Pancreas (tissue), 10 donors: ENCODE measurements around the gene MGARP. TPM values are rescaled to one million over a fixed set of nuclear protein-coding genes. Genes with fewer than 3 reads are reported as not detected.

Experiments used
- ATAC-seq, 4 donors: fragments of 200-7000 bp; cut with Tn5 transposase; one replicate each; pipeline versions ENCODE4 v1.8.0 to v1.9.1; 2020; ENCODE audit warnings: mild to moderate bottlenecking in 4 of 4, moderate library complexity in 4 of 4
- DNase-seq, 6 donors: peaks; one replicate each; pipeline ENCODE4 v3.0.0-alpha.2; 2020
- FAIRE-seq: peaks from 2 replicates; lab custom pipeline; 2012; peaks lifted over from hg19 to GRCh38; lab: Jason Lieb, UNC
- H3K27ac ChIP-seq, 4 donors: fragments of 200-600 bp; sonication (generic); 1 replicate in 3 of 4; 2 replicates in 1 of 4; pipeline versions ENCODE4 v1.5.0 to v1.8.0; 2020
- H3K27me3 ChIP-seq, 4 donors: fragments of 200-600 bp; one replicate each; pipeline ENCODE4 v1.8.0; 2021
- H3K36me3 ChIP-seq, 3 donors: fragments of 200-600 bp; sonication (generic) in 1 of 3; one replicate each; pipeline versions ENCODE4 v1.5.0 to v1.8.0; 2020 to 2021
- H3K4me1 ChIP-seq, 3 donors: fragments of 200-600 bp; one replicate each; pipeline ENCODE4 v1.8.0; 2021
- H3K4me3 ChIP-seq, 4 donors: fragments of 200-600 bp; sonication (generic) in 2 of 4; one replicate each; pipeline versions ENCODE4 v1.5.0 to v1.8.0; 2020 to 2021
- H3K9me3 ChIP-seq, 4 donors: fragments of 200-600 bp; one replicate each; pipeline ENCODE4 v1.8.0; 2021
- WGBS, 2 donors: extraction: QIAGEN DNeasy Blood & Tissue Kit; methylation state at CpG; one replicate each; pipeline ENCODE4 v1.1.7; 2013; 5-methylcytosine and 5-hydroxymethylcytosine counted together
- intact Hi-C, 3 donors: fragments of 100-400 bp; cut with DNase I; formaldehyde crosslinking; loops; one replicate each; pipeline versions ENCODE4 v1.11.1 to v1.14.2; 2022
- polyA plus RNA-seq, 2 donors: library from polyadenylated mRNA; stranded (reverse); fragments of 200-250 nt; gene quantifications; one replicate each; pipeline ENCODE4 v1.2.3, GENCODE V29; 2013
- total RNA-seq, 6 donors: library from RNA; stranded (reverse); fragmentation: NEBNext Ultra II Directional in 4 of 6; extraction: Animal tissue kit (Norgen Biotek cat#: 25700) in 4 of 6; gene quantifications; one replicate each; pipeline versions ENCODE4 v1.2.1 to v1.2.4, GENCODE V29; 2021 to 2023
- TF ChIP-seq, protein P1 (sequence below), 4 donors: fragments of 200-600 bp; sonication (generic) in 3 of 4; IDR thresholded peaks; one replicate each; pipeline versions ENCODE4 v1.5.0 to v1.8.0; 2021; ENCODE audit warnings: antibody characterized with exemption in 4 of 4
- donor health status: healthy with polysubstance abuse.
- donor health status: DM: no; HTN: no; CAD: no; lungs with moderate emphysema.
- donor health status: DM: no; HTN: no; CAD: no.
- donor health status: control.
- donor health status: control.
- donor health status: Bipolar disorder and iron deficiency.
- donor health status: DM: yes; HTN: yes; CAD: no.
- donor health status: DM: no; HTN: no; CAD: no.
- donor health status: DM: no; HTN: no; CAD: no.
- donor health status: DM: yes; HTN: yes; CAD: no.

The MGARP gene
- total and polyA plus RNA-seq, 8 donors: 0.25 to 0.49 (median 0.35) TPM; not detected in 4

DNA sequence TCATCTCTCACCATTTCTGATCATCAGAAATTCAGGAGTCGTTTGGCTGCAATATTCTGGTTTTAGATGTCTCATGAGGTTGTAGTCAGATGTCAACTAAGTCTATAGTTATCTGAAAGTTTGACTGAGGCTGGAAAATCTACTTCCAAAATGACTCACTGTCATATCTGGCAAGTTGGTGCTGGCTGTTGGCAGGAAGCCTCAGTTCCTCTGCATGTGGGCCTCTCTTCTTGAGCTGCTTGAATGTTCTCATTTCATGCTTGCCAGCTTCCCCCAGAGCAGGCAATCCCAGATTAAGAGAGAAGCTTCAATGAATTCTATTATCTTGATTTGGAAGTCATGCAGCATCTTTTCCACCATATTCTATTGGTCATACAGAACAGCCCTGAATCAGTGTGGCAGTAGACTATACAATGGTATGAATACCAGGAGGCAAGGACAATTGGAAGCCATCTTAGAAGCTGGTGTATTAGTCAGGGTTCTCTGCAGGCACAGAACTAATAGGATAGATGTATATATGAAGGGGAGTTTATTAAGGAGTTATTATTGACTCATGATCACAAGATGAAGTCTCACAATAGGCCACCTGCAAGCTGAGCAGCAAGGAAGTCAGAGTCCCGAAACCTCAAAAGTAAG lies 56.2 kb downstream of the MGARP start:
- Histone ChIP-seq H3K4me1 (no peaks in the 10 kb centered on the region), H3K36me3 (no peaks in the 10 kb centered on the region), H3K4me3 (no peak overlapping the region), H3K27ac (no peak overlapping the region), H3K9me3 (no peaks in the 10 kb centered on the region), H3K27me3 (no peaks in the 10 kb centered on the region)
- TF ChIP-seq, protein P1, sequence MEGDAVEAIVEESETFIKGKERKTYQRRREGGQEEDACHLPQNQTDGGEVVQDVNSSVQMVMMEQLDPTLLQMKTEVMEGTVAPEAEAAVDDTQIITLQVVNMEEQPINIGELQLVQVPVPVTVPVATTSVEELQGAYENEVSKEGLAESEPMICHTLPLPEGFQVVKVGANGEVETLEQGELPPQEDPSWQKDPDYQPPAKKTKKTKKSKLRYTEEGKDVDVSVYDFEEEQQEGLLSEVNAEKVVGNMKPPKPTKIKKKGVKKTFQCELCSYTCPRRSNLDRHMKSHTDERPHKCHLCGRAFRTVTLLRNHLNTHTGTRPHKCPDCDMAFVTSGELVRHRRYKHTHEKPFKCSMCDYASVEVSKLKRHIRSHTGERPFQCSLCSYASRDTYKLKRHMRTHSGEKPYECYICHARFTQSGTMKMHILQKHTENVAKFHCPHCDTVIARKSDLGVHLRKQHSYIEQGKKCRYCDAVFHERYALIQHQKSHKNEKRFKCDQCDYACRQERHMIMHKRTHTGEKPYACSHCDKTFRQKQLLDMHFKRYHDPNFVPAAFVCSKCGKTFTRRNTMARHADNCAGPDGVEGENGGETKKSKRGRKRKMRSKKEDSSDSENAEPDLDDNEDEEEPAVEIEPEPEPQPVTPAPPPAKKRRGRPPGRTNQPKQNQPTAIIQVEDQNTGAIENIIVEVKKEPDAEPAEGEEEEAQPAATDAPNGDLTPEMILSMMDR (IDR thresholded peaks at IDR 0.05): no peak
- ATAC-seq (no peak), DNase-seq (no peak), FAIRE-seq (no peak)
- intact Hi-C loops: no loop called here
- 86 to 91% methylated on average over 2 of the region's 2 CpGs for WGBS, 2 donors

DNA sequence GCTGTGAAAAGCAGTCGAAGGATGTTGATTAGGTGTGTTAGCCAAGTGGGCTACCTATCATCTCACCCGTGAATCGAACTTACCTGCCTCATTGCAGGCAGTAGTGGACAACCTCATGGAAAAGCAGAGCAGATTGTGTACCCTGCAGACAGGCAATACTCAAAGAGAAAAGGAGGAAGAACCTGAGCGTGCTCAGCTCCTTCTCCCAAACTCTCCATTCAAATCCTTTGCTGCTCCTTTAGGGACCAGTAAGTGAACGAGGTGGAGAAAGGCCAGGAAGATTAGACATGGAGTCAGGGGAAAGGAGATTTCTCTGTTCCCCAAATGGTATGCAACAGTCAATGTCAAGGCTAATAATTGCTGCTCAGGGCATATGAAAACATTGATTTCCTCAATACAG lies 57.8 kb downstream of the MGARP start:
- H3K36me3 ChIP-seq: no peaks in the 10 kb centered on the region
- intact Hi-C loops: no loop called here
- WGBS, 2 donors: 85 to 86% methylated on average over 5 of the region's 5 CpGs

DNA sequence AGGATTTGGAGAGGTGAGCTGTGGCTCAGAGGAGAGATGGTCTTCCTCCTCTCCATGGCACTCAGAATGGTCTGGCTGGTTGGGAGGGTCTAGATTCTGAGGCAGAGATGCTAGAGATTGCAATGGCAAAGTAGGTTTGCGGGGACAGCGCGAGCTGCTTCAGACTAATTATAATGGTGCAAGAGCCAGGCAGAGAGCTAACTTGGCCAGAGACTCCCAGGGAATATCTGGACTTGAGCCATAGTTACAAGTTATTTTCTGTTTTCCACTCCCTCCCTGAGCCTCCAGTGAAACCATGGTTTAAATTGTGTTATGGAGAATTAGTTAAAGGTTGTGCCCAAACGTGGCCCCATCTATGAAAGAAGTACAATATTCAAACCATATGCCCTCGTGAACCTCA lies 58.3 kb downstream of the MGARP start:
- H3K4me1 ChIP-seq: no peaks in the 10 kb centered on the region
- no peak overlapping the region for H3K4me3 ChIP-seq
- H3K27me3 ChIP-seq: no peaks in the 10 kb centered on the region
- FAIRE-seq (no peak), DNase-seq (no peak), ATAC-seq (no peak)
- H3K36me3 ChIP-seq: no peaks in the 10 kb centered on the region
- no peak overlapping the region for H3K27ac ChIP-seq
- TF ChIP-seq, protein P1 (IDR thresholded peaks at IDR 0.05): no peak
- intact Hi-C loops: no loop called here
- H3K9me3 ChIP-seq: no peaks in the 10 kb centered on the region
- 80 to 82% methylated on average over 5 of the region's 5 CpGs for WGBS, 2 donors

More for the DNA sequence above, 57.8 kb downstream of the MGARP start:
- Histone ChIP-seq H3K27me3 (no peaks in the 10 kb centered on the region), H3K9me3 (no peaks in the 10 kb centered on the region), H3K27ac (no peak overlapping the region), H3K4me3 (no peak overlapping the region), H3K4me1 (no peaks in the 10 kb centered on the region)
- TF ChIP-seq, protein P1 (IDR thresholded peaks at IDR 0.05): no peak
- DNase-seq (no peak), FAIRE-seq (no peak), ATAC-seq (no peak)

DNA sequence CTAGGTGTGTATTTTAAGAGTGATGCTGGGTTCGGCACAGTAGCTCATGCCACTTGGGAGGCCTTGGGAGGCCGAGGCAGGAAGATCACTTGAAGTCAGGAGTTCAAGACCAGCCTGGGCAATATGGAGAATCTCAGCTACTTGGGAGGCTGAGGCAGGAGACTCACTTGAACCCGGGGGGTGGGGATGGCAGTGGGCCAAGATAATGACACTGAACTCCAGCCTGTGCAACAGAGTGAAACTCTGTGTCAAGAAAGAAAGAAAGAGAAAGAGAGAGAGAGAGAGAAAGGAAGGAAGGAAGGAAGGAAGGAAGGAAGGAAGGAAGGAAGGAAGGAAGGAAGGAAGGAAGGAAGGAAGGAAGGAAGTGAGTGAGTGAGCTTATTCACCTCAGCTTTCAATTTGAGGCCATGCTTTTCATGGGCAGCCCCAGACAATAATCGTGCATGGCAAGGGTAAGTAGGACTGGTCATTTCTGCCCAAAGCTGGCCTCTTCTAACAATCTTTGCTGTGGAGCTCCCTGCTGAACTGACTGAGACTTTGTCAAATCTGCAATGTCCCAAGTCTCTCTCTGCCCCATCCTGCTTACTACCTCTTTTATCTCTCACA lies 60.5 kb downstream of the MGARP start:
- Histone ChIP-seq H3K27ac (no peak overlapping the region), H3K4me3 (no peak overlapping the region), H3K27me3 (no peaks in the 10 kb centered on the region), H3K9me3 (no peaks in the 10 kb centered on the region), H3K4me1 (peaks cover 0 to under 1% (median 0%) of the 10 kb centered on the region in 3 donors), H3K36me3 (no peaks in the 10 kb centered on the region)
- TF ChIP-seq, protein P1 (IDR thresholded peaks at IDR 0.05): no peak
- intact Hi-C loops: no loop called here
- ATAC-seq (no peak), FAIRE-seq (no peak), DNase-seq (no peak)
- 83 to 90% methylated on average over 4 of the region's 4 CpGs for WGBS, 2 donors

Other genes with a start within 250 kb of the MGARP start
- gene ELF2, start 103.0 kb downstream of the MGARP start, total RNA-seq: 10 to 100 TPM; 16.6 to 31.6 (median 20.1) TPM
- gene ELF2, start 103.0 kb downstream of the MGARP start, polyA plus RNA-seq: 10 to 100 TPM in 1 of 2 donors, 1 to 10 TPM in 1; 9.0 to 14.9 TPM
- gene NAA15, start 21.3 kb upstream of the MGARP start, total RNA-seq: 10 to 100 TPM; 12.4 to 22.1 (median 16.8) TPM
- 1 to 10 TPM; 3.2 to 3.9 TPM for gene NAA15, start 21.3 kb upstream of the MGARP start, polyA plus RNA-seq
- 10 to 100 TPM; 19.8 to 30.2 (median 22.1) TPM for gene NDUFC1, start 22.3 kb upstream of the MGARP start, total RNA-seq
- 10 to 100 TPM; 52.8 to 80.6 TPM for gene NDUFC1, start 22.3 kb upstream of the MGARP start, polyA plus RNA-seq
- 1 to 10 TPM; 4.0 to 7.5 (median 4.7) TPM for gene RAB33B, start 173.9 kb upstream of the MGARP start, total RNA-seq
- 1 to 10 TPM; 2.4 to 5.0 TPM for gene RAB33B, start 173.9 kb upstream of the MGARP start, polyA plus RNA-seq